Brain pericyte (primary cell): ENCODE data around the gene OTOG.

ENCODE experiments used
- DNase-seq: peaks from one replicate; pipeline ENCODE4 v3.0.0-alpha.2; 2012; ENCODE audit warnings: low read depth, low spot score

Gene OTOG

DNA sequence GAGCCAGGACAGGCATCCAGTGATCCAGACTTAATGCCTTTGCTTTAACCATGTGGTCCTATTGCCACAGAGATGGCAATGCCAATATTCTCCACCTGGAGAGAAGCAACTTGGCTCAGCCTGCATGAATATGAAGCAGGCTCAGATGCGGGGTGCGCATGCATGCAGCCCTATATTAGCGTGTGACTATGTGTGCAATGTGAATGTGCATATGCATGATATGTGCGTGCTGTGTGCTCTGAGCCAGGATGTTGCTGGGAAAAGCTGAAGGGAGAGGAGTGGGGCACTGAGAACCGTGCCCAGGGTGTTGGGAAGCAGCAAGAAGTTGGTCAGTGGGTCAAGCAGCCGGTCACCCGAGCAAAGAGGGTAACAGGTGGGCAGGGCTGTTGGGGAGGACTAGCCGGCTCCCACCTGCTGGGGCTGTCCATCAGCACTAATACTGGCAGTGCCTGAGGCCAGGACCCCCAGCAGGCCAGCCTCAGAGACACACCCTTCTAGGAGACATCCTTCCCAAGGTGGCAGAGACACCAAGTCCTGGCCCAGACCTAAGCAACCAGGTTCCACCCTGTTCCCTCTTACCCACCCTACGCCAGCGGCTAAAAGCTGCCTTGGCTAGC, 147.5 kb downstream of the OTOG start:
- no peak for DNase-seq

DNA sequence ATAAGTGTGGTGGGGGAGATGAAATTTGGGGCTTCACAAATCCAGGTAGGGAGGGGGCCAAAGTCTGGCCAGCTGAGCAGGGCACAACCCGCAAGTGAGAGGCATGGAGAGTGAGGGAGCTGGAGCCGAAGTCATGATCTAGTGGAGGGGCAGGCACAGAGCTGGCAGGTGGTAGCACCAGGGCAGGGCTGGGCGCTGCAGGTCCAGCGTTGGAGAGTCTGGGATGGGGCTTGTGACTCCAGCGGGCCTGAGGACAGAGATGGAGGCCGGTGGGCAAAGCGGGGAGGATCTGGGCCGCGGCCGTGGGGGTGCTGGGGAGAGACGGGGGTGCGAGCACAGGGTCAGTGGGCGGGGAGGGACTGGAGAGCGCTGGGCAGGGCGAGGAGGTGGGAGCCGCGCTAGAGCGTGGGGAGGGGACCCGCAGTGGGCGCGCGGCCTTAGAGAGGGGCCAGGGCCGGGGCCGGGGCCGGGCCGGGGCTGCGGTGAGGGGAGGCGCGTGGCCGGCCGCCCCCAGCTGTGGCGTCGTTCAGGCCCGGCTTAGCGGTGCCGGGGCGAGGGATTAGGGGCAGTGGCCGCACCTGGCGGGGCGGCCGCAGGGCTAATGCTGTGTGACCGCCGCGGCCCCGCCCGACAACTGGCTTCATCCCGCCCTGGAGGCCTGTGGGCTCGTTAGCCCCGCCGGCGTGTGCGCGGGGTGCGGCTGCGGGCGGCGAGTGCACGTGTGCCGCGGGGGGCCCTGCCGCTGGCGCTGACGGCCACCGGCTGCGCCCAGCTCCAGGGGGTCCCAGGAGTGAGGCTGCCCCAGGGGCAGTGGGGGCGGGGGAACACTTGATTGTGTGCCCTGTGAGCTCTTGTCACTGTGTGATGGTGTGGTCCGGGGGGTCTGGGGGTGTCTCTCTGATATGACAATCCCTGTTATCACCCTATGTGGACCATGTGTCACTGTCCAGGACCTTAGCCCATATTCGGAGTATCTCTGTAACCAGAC, 148.7 kb downstream of the OTOG start:
- no peak for DNase-seq

DNA sequence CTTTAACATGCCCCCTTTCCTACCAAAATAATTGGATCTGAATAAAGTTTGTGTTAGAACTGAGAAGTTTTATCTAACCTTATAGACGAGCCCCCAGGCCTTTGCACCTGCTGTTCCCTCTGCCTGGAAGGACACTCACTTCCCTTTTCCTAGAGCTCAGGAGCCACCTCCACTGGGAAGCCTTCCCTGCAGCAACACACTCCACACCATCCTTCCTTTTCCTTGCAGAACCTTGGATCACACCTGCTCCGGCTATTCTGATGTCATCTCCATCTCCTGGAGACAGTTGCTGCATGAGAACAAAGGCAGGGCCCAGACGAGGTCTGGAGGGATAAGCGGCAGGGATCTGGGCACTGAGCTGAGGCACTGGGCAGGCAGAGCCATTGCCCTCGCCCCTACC, 149.7 kb downstream of the OTOG start:
- no peak for DNase-seq
